Measurements from ENCODE around the gene XYLT1. TPM values are rescaled to one million over a fixed set of nuclear protein-coding genes. Genes with fewer than 3 reads are reported as not detected.
A peak's percentile ranks its signal among the peaks of the same experiment; 100 is the strongest.

The XYLT1 gene
- polyA plus RNA-seq, 3 donors from 2014 or later = 0.79 to 6.2 (median 3.3) TPM

- Mint-ChIP-seq H3K9me3 (no peaks in the 10 kb centered on the region), H3K36me3 (peaks cover 5 to 21% (median 18%) of the 10 kb centered on the region in 3 donors), H3K4me1 (peaks cover 17 to 26% of the 10 kb centered on the region in 2 donors), H3K27ac (no peak overlapping the region), H3K27me3 (ENCODE audit: low read depth in 3 of 3) (peaks cover 0 to 10% (median 2%) of the 10 kb centered on the region in 3 donors), H3K4me3 (no peak overlapping the region)
- no peak for DNase-seq
These were observed 293.4 kb downstream of the XYLT1 start for GRCh38 chr16:17177242-17177958.

DNA sequence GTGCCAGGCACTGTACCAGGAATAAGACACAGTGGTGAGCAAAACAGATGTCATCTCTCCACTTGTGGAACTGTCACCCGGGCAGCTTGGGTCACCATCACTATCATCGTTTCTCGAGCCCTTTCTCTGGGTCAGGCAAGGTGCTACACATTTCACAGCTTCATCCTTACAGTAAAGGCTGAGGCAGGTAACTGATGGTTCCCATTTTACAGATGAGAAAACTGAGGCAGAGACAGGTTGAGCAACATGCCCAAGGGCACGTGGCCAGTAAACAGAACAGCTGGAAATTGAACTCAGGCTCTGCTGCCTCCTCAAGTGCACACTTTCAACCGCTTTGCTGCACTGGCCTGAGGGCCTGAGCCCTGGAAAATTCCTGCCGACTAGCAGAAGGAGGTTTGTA lies 294.6 kb downstream of the XYLT1 start:
- H3K9me3 Mint-ChIP-seq = no peaks in the 10 kb centered on the region
- H3K4me1 Mint-ChIP-seq = peaks cover 17 to 32% of the 10 kb centered on the region in 2 donors
- H3K36me3 Mint-ChIP-seq = peaks cover 5 to 21% (median 10%) of the 10 kb centered on the region in 3 donors
- H3K27me3 Mint-ChIP-seq (ENCODE audit: low read depth in 3 of 3) = peaks cover 0 to 10% (median 2%) of the 10 kb centered on the region in 3 donors
- no peak for DNase-seq
- no peak overlapping the region for H3K4me3 Mint-ChIP-seq
- no peak overlapping the region for H3K27ac Mint-ChIP-seq

DNA sequence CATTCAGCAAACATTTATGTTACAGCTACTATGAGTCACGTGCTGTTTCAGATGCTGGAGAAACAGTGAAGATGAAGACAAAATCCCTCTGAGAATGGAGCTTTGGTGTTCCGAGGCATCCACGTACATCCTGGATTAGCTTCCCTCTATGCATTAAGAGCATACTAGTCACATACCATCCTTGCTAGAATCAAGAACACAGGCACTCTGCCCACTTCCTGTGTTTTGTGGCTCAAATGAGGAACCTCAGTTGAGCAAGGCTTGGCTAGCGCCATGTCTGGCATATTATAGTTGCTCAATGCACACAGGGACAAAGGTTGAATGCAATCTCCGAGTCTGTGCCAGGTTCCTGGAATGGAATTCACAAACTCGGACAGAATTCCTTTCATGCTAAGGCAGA lies 297.5 kb downstream of the XYLT1 start:
- Mint-ChIP-seq H3K4me3 (peak overlapping the region in 1 of 5 donors; percentile 1), H3K27ac (no peak overlapping the region), H3K9me3 (no peaks in the 10 kb centered on the region), H3K27me3 (ENCODE audit: low read depth in 3 of 3) (peaks cover 1 to 2% (median 1%) of the 10 kb centered on the region in 3 donors), H3K4me1 (peaks cover 17 to 26% of the 10 kb centered on the region in 2 donors), H3K36me3 (peaks cover 5 to 19% (median 6%) of the 10 kb centered on the region in 3 donors)
- peak; percentile 8 to 18 (median 11) for DNase-seq

- no peak for DNase-seq
- peaks cover 1 to 4% (median 4%) of the 10 kb centered on the region in 3 donors for H3K27me3 Mint-ChIP-seq (ENCODE audit: low read depth in 3 of 3)
- H3K4me3 Mint-ChIP-seq = peak overlapping the region in 1 of 5 donors; percentile 31
- peaks cover 5 to 18% (median 13%) of the 10 kb centered on the region in 3 donors for H3K36me3 Mint-ChIP-seq
- no peaks in the 10 kb centered on the region for H3K9me3 Mint-ChIP-seq
- H3K4me1 Mint-ChIP-seq = peaks cover 20 to 26% of the 10 kb centered on the region in 2 donors
- H3K27ac Mint-ChIP-seq = no peak overlapping the region
These were observed 299.3 kb downstream of the XYLT1 start for GRCh38 chr16:17171250-17172143.

DNA sequence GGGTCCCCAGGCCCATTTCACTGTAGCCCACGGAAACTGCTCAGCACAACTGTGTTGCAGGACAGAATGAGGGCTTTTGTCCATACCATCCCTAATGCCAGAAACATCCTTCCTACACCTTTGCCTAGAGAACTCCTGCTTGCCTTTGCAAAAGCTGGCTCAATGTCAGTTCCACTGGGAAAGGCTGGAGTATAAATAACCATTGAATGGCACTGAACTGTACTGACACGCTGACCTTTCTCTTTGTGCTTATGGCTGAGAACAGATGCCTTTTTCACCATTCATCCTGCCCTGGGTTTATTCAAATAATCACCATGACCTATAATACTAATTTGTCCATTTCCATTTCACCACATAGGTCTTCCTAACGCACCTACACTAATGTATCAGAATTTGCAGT lies 300.3 kb downstream of the XYLT1 start:
- H3K9me3 Mint-ChIP-seq = no peaks in the 10 kb centered on the region
- H3K27ac Mint-ChIP-seq = no peak overlapping the region
- peaks cover 20 to 26% of the 10 kb centered on the region in 2 donors for H3K4me1 Mint-ChIP-seq
- H3K36me3 Mint-ChIP-seq = peaks cover 5 to 13% (median 11%) of the 10 kb centered on the region in 3 donors
- no peak overlapping the region for H3K4me3 Mint-ChIP-seq
- DNase-seq = no peak
- peaks cover 1 to 4% (median 4%) of the 10 kb centered on the region in 3 donors for H3K27me3 Mint-ChIP-seq (ENCODE audit: low read depth in 3 of 3)

DNA sequence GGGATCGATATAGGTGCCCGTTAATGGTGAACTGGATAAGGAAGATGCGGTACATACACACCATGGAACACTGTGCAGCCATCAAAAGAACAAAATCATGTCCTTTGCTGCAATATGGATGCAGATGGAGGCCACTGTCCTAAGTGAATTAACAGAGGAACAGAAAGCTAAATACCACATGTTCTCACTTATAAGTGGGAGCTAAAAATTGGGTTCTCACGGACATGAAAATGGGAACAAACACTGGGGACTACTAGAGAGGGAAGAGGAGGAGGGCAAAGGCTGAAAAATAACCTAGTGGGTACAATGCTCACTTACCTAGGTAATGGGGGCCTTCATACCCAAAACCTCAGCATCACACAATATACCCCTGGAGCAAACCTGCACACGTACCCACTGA lies 302.6 kb downstream of the XYLT1 start:
- Mint-ChIP-seq H3K4me1 (peaks cover 15 to 22% of the 10 kb centered on the region in 2 donors), H3K36me3 (peaks cover 4 to 11% (median 5%) of the 10 kb centered on the region in 3 donors), H3K27me3 (ENCODE audit: low read depth in 3 of 3) (peaks cover 2 to 4% (median 4%) of the 10 kb centered on the region in 3 donors), H3K4me3 (no peak overlapping the region), H3K9me3 (no peaks in the 10 kb centered on the region), H3K27ac (no peak overlapping the region)
- DNase-seq = no peak

DNA sequence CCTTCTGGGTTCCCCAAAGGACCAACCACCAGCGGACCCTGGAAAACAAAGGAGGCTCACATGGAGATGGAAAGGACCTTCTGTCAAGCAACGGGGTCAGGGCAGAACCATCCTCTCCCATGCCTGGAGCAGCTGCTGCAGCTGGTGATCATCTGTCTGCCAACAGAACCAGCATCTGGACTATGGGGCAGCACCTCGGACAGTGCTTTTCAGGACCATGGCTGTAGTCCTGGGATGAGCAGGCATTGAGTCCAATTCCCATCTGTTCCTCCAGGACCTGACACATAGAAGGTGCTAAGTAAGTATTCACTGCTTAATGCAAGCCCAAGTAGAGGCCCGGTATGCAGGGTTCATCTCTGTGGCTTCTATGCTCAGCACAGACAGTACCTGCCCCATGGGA lies 304.7 kb downstream of the XYLT1 start:
- H3K4me1 Mint-ChIP-seq = peaks cover 10% of the 10 kb centered on the region in 2 donors

GRCh38 chr16:17162560-17162959 lies 308.2 kb downstream of the XYLT1 start:
- DNase-seq = no peak
- Mint-ChIP-seq H3K36me3 (peaks cover 5 to 23% (median 12%) of the 10 kb centered on the region in 3 donors), H3K9me3 (no peaks in the 10 kb centered on the region), H3K27ac (no peak overlapping the region), H3K4me1 (peaks cover 8 to 10% of the 10 kb centered on the region in 2 donors), H3K27me3 (ENCODE audit: low read depth in 3 of 3) (peaks cover 0 to 3% (median 2%) of the 10 kb centered on the region in 3 donors), H3K4me3 (no peak overlapping the region)

More for the DNA sequence above, 304.7 kb downstream of the XYLT1 start:
- Mint-ChIP-seq H3K27ac (no peak overlapping the region), H3K4me3 (no peak overlapping the region), H3K36me3 (peaks cover 4 to 21% (median 5%) of the 10 kb centered on the region in 3 donors), H3K9me3 (no peaks in the 10 kb centered on the region), H3K27me3 (ENCODE audit: low read depth in 3 of 3) (peaks cover 2 to 4% (median 4%) of the 10 kb centered on the region in 3 donors)
- no peak for DNase-seq

GRCh38 chr16:17160920-17161431 lies 309.8 kb downstream of the XYLT1 start:
- DNase-seq = no peak
- Mint-ChIP-seq H3K27ac (no peak overlapping the region), H3K4me1 (peaks cover 8 to 10% of the 10 kb centered on the region in 2 donors)

GRCh38 chr16:17160285-17160853 lies 310.4 kb downstream of the XYLT1 start:
- Mint-ChIP-seq H3K4me1 (peaks cover 8 to 10% of the 10 kb centered on the region in 2 donors), H3K4me3 (no peak overlapping the region), H3K27ac (no peak overlapping the region), H3K27me3 (ENCODE audit: low read depth in 3 of 3) (peaks cover 0 to 4% (median 2%) of the 10 kb centered on the region in 3 donors), H3K9me3 (no peaks in the 10 kb centered on the region), H3K36me3 (peaks cover 5 to 23% (median 16%) of the 10 kb centered on the region in 3 donors)
- no peak for DNase-seq

More at GRCh38 chr16:17160920-17161431, 309.8 kb downstream of the XYLT1 start:
- Mint-ChIP-seq H3K36me3 (peaks cover 5 to 23% (median 16%) of the 10 kb centered on the region in 3 donors), H3K4me3 (no peak overlapping the region), H3K9me3 (no peaks in the 10 kb centered on the region), H3K27me3 (ENCODE audit: low read depth in 3 of 3) (peaks cover 0 to 4% (median 2%) of the 10 kb centered on the region in 3 donors)

- DNase-seq = no peak
- Mint-ChIP-seq H3K9me3 (no peaks in the 10 kb centered on the region), H3K27ac (no peak overlapping the region), H3K36me3 (peaks cover 5 to 26% (median 16%) of the 10 kb centered on the region in 3 donors), H3K27me3 (ENCODE audit: low read depth in 3 of 3) (peaks cover 0 to 4% (median 2%) of the 10 kb centered on the region in 3 donors), H3K4me1 (peaks cover 5 to 7% of the 10 kb centered on the region in 2 donors), H3K4me3 (no peak overlapping the region)
These were observed 311.1 kb downstream of the XYLT1 start for GRCh38 chr16:17159617-17160016.

GRCh38 chr16:17155936-17156335 lies 314.8 kb downstream of the XYLT1 start:
- no peak for DNase-seq

DNA sequence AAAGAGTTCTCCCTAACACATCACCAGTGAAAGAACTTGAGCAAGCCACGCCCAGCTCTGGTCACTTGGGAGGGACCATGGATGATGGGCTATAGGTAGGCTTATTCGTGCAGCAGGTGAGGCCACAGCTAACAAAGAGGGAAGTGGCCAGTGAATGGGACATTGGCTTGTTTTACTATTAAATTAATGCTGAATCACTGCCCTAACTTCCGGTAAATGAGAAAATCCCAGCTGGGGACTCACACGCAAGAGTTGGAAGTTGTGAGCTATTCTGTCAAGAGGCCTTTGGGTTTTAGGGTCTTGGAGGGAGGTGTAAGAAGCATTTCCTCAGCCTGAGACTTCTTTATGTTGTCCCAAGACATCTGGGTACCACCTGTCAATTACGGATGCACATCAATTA lies 315.3 kb downstream of the XYLT1 start:
- H3K9me3 Mint-ChIP-seq = no peaks in the 10 kb centered on the region
- H3K36me3 Mint-ChIP-seq = peaks cover 5 to 16% (median 13%) of the 10 kb centered on the region in 3 donors
- no peak for DNase-seq
- H3K27me3 Mint-ChIP-seq (ENCODE audit: low read depth in 3 of 3) = peaks cover 0 to 2% (median 1%) of the 10 kb centered on the region in 3 donors
- H3K4me1 Mint-ChIP-seq = no peaks in the 10 kb centered on the region
- H3K27ac Mint-ChIP-seq = no peak overlapping the region
- no peak overlapping the region for H3K4me3 Mint-ChIP-seq

More at GRCh38 chr16:17155936-17156335, 314.8 kb downstream of the XYLT1 start:
- Mint-ChIP-seq H3K9me3 (no peaks in the 10 kb centered on the region), H3K4me1 (no peaks in the 10 kb centered on the region), H3K36me3 (peaks cover 5 to 16% (median 13%) of the 10 kb centered on the region in 3 donors), H3K27ac (no peak overlapping the region), H3K4me3 (no peak overlapping the region), H3K27me3 (ENCODE audit: low read depth in 3 of 3) (peaks cover 0 to 2% (median 1%) of the 10 kb centered on the region in 3 donors)
